Liver (tissue), 9 donors: ENCODE data around the gene MROH8. TPM values are rescaled to one million over a fixed set of nuclear protein-coding genes. Genes with fewer than 3 reads are reported as not detected.
A peak's percentile ranks its signal among the peaks of the same experiment; 100 is the strongest.

ENCODE experiments used
- DNase-seq: peaks from one replicate; pipeline ENCODE4 v3.0.0-alpha.2; 2017; ENCODE audit warnings: low spot score
- H3K27ac ChIP-seq, 2 donors: one replicate each; pipeline ENCODE4 v1.7.0; 2013; ENCODE audit warnings: inconsistent platforms in 2 of 2, low read length in 2 of 2, control low read depth in 1 of 2, low read depth in 1 of 2, mild to moderate bottlenecking in 1 of 2
- H3K27me3 ChIP-seq, 4 donors: one replicate each; pipeline versions ENCODE4 v1.6.1 to v1.7.0; 2013; ENCODE audit warnings: low read length in 3 of 4, inconsistent platforms in 1 of 4, mild to moderate bottlenecking in 1 of 4, moderate library complexity in 1 of 4; ENCODE audit not compliant: control insufficient read depth in 4 of 4, insufficient read depth in 4 of 4
- H3K36me3 ChIP-seq, 4 donors: one replicate each; pipeline versions ENCODE4 v1.6.1 to v1.7.0; 2013; ENCODE audit warnings: low read length in 3 of 4, mild to moderate bottlenecking in 3 of 4, low read depth in 1 of 4, moderate library complexity in 1 of 4; ENCODE audit not compliant: control insufficient read depth in 4 of 4, insufficient read depth in 3 of 4
- H3K4me1 ChIP-seq, 4 donors: one replicate each; pipeline versions ENCODE4 v1.6.1 to v1.7.0; 2013; ENCODE audit warnings: low read length in 3 of 4, mild to moderate bottlenecking in 3 of 4, moderate library complexity in 1 of 4; ENCODE audit not compliant: control insufficient read depth in 4 of 4, insufficient read depth in 4 of 4
- H3K4me3 ChIP-seq, 3 donors: one replicate each; pipeline versions ENCODE4 v1.6.1 to v1.7.0; 2013; ENCODE audit warnings: low read length in 3 of 3, control low read depth in 1 of 3, low read depth in 1 of 3, mild to moderate bottlenecking in 1 of 3
- H3K9ac ChIP-seq, 2 donors: one replicate each; pipeline ENCODE4 v1.7.0; 2013; ENCODE audit warnings: low read length in 2 of 2, mild to moderate bottlenecking in 2 of 2, moderate library complexity in 2 of 2, control low read depth in 1 of 2, low read depth in 1 of 2
- H3K9me3 ChIP-seq, 4 donors: one replicate each; pipeline versions ENCODE4 v1.6.1 to v1.7.0; 2013; ENCODE audit warnings: low read length in 3 of 4; ENCODE audit not compliant: control insufficient read depth in 4 of 4
- CTCF ChIP-seq: fragments of 150-350 bp; IDR thresholded peaks from 2 replicates; pipeline ENCODE4 v1.5.1; 2017; ENCODE audit warnings: improper control_type of control experiment, low read depth, low read length; ENCODE audit not compliant: missing input control
- EGR1 ChIP-seq, 2 donors: IDR thresholded peaks; 2 replicates each; pipeline ENCODE4 v1.6.1; 2016 to 2018; ENCODE audit warnings: antibody characterized with exemption in 2 of 2, low read depth in 2 of 2
- FOXA1 ChIP-seq: IDR thresholded peaks from 2 replicates; pipeline ENCODE4 v1.6.1; 2016; ENCODE audit warnings: antibody characterized with exemption
- FOXA2 ChIP-seq: IDR thresholded peaks from 2 replicates; pipeline ENCODE4 v1.6.1; 2016; ENCODE audit warnings: antibody characterized with exemption
- GABPA ChIP-seq, 2 donors: IDR thresholded peaks in 1 of 2; conservative IDR thresholded peaks in 1 of 2; 2 replicates each; pipeline ENCODE4 v1.6.1; 2016; ENCODE audit warnings: antibody characterized with exemption in 2 of 2, mild to moderate bottlenecking in 1 of 2, moderate library complexity in 1 of 2
- HNF4A ChIP-seq, 2 donors: conservative IDR thresholded peaks; 2 replicates each; pipeline ENCODE4 v1.6.1; 2016; ENCODE audit warnings: antibody characterized with exemption in 2 of 2, mild to moderate bottlenecking in 2 of 2
- HNF4G ChIP-seq: IDR thresholded peaks from 2 replicates; pipeline ENCODE4 v1.6.1; 2016; ENCODE audit warnings: antibody characterized with exemption
- JUND ChIP-seq, 2 donors: IDR thresholded peaks; 2 replicates each; pipeline ENCODE4 v1.6.1; 2016; ENCODE audit warnings: antibody characterized with exemption in 2 of 2
- NR2F2 ChIP-seq: IDR thresholded peaks from 2 replicates; pipeline ENCODE4 v1.6.1; 2016; ENCODE audit warnings: antibody characterized with exemption
- RAD21 ChIP-seq, 2 donors: IDR thresholded peaks; 2 replicates each; pipeline ENCODE4 v1.6.1; 2016; ENCODE audit warnings: antibody characterized with exemption in 2 of 2, mild to moderate bottlenecking in 2 of 2
- RXRA ChIP-seq, 2 donors: IDR thresholded peaks; 2 replicates each; pipeline ENCODE4 v1.6.1; 2017 to 2018; ENCODE audit warnings: antibody characterized with exemption in 2 of 2, mild to moderate bottlenecking in 1 of 2
- SP1 ChIP-seq: IDR thresholded peaks from 2 replicates; pipeline ENCODE4 v1.6.1; 2018; ENCODE audit warnings: antibody characterized with exemption, mild to moderate bottlenecking
- TAF1 ChIP-seq: conservative IDR thresholded peaks from 2 replicates; pipeline ENCODE4 v1.6.1; 2016; ENCODE audit warnings: antibody characterized with exemption, mild to moderate bottlenecking
- YY1 ChIP-seq: IDR thresholded peaks from 2 replicates; pipeline ENCODE4 v1.6.1; 2016; ENCODE audit warnings: antibody characterized with exemption, mild to moderate bottlenecking
- WGBS: extraction: QIAGEN DNeasy Blood & Tissue Kit; methylation state at CpG from one replicate; pipeline ENCODE4 v1.1.7; 2013; 5-methylcytosine and 5-hydroxymethylcytosine counted together
- polyA plus RNA-seq, 2 donors: library from polyadenylated mRNA; stranded (reverse) in 1 of 2; unstranded in 1 of 2; fragments of 200-250 nt in 1 of 2; fragments of >200 nt in 1 of 2; fragmentation: Nextera tagmentation in 1 of 2; extraction: Ambion mirVana in 1 of 2; gene quantifications; one replicate each; pipeline versions ENCODE4 v1.2.1 to v1.2.3, GENCODE V29; 2013 to 2015
- total RNA-seq, 2 donors: library from RNA; depleted of rRNA; stranded (reverse); fragments of >200 nt; gene quantifications; one replicate each; pipeline ENCODE4 v1.2.3, GENCODE V29; 2014
- TF ChIP-seq, protein P1 (sequence below): IDR thresholded peaks from 2 replicates; pipeline ENCODE4 v1.6.1; 2016; ENCODE audit warnings: antibody characterized with exemption
- TF ChIP-seq, protein P2 (sequence below): IDR thresholded peaks from 2 replicates; pipeline ENCODE4 v1.6.1; 2016; ENCODE audit warnings: antibody characterized with exemption
- TF ChIP-seq, protein P3 (sequence below): IDR thresholded peaks from 2 replicates; pipeline ENCODE4 v1.6.1; 2016; ENCODE audit warnings: antibody characterized with exemption, mild to moderate bottlenecking
- TF ChIP-seq, protein P4 (sequence below): IDR thresholded peaks from 2 replicates; pipeline ENCODE4 v1.6.1; 2016; ENCODE audit warnings: antibody characterized with exemption
- donor health status: healthy.
- donor health status: healthy.
- donor health status: healthy.
- donor health status: healthy.
- donor health status: healthy.

Gene MROH8
- total and polyA plus RNA-seq, 4 donors, result 1.3 to 5.1 (median 2.0) TPM

GRCh38 chr20:37095599-37096414, 83.5 kb downstream of the MROH8 start, which contains the start of gene RBL1:
RBL1 (minus strand) TSS chr20:37095997; CDS start chr20:37095928, 69 bp downstream.
- H3K27ac ChIP-seq, result peak within 1 kb of the TSS in 1 of 2 donors; percentile 45
- no peaks in the 10 kb centered on the region for H3K9me3 ChIP-seq
- no peaks in the 10 kb centered on the region for H3K36me3 ChIP-seq
- under 1% methylated on average over 58 of the region's 58 CpGs for WGBS
- peaks cover 0 to 9% (median 5%) of the 10 kb centered on the region in 4 donors for H3K4me1 ChIP-seq
- H3K4me3 ChIP-seq, result peak within 1 kb of the TSS; percentile 68 to 90 (median 82)
- peak; percentile 82 for DNase-seq
- TF ChIP-seq JUND (IDR thresholded peaks at IDR 0.05) (peak in 1 of 2 donors; percentile 38), HNF4G (no peak), FOXA2 (no peak), FOXA1 (no peak), GABPA (IDR thresholded peaks at IDR 0.05 in 1 of 2, conservative IDR thresholded peaks at IDR 0.05 in 1 of 2) (peak in 1 of 2 donors; percentile 39), HNF4A (conservative IDR thresholded peaks at IDR 0.05) (peak in 1 of 2 donors; percentile 14), RAD21 (IDR thresholded peaks at IDR 0.05) (peak; percentile 22 to 39), NR2F2 (peak; percentile 17), TAF1 (no peak), EGR1 (IDR thresholded peaks at IDR 0.05; ENCODE audit: low read depth in 2 of 2) (no peak), CTCF (no peak), YY1 (peak; percentile 71), SP1 (peak; percentile 24), RXRA (IDR thresholded peaks at IDR 0.05) (peak; percentile 23 to 42)
- TF ChIP-seq, protein P1, sequence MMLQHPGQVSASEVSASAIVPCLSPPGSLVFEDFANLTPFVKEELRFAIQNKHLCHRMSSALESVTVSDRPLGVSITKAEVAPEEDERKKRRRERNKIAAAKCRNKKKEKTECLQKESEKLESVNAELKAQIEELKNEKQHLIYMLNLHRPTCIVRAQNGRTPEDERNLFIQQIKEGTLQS, result peak; percentile 71
- TF ChIP-seq, protein P2, sequence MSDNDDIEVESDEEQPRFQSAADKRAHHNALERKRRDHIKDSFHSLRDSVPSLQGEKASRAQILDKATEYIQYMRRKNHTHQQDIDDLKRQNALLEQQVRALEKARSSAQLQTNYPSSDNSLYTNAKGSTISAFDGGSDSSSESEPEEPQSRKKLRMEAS, result peak; percentile 33
- TF ChIP-seq, protein P3, sequence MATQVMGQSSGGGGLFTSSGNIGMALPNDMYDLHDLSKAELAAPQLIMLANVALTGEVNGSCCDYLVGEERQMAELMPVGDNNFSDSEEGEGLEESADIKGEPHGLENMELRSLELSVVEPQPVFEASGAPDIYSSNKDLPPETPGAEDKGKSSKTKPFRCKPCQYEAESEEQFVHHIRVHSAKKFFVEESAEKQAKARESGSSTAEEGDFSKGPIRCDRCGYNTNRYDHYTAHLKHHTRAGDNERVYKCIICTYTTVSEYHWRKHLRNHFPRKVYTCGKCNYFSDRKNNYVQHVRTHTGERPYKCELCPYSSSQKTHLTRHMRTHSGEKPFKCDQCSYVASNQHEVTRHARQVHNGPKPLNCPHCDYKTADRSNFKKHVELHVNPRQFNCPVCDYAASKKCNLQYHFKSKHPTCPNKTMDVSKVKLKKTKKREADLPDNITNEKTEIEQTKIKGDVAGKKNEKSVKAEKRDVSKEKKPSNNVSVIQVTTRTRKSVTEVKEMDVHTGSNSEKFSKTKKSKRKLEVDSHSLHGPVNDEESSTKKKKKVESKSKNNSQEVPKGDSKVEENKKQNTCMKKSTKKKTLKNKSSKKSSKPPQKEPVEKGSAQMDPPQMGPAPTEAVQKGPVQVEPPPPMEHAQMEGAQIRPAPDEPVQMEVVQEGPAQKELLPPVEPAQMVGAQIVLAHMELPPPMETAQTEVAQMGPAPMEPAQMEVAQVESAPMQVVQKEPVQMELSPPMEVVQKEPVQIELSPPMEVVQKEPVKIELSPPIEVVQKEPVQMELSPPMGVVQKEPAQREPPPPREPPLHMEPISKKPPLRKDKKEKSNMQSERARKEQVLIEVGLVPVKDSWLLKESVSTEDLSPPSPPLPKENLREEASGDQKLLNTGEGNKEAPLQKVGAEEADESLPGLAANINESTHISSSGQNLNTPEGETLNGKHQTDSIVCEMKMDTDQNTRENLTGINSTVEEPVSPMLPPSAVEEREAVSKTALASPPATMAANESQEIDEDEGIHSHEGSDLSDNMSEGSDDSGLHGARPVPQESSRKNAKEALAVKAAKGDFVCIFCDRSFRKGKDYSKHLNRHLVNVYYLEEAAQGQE, result peak; percentile 32
- TF ChIP-seq, protein P4, sequence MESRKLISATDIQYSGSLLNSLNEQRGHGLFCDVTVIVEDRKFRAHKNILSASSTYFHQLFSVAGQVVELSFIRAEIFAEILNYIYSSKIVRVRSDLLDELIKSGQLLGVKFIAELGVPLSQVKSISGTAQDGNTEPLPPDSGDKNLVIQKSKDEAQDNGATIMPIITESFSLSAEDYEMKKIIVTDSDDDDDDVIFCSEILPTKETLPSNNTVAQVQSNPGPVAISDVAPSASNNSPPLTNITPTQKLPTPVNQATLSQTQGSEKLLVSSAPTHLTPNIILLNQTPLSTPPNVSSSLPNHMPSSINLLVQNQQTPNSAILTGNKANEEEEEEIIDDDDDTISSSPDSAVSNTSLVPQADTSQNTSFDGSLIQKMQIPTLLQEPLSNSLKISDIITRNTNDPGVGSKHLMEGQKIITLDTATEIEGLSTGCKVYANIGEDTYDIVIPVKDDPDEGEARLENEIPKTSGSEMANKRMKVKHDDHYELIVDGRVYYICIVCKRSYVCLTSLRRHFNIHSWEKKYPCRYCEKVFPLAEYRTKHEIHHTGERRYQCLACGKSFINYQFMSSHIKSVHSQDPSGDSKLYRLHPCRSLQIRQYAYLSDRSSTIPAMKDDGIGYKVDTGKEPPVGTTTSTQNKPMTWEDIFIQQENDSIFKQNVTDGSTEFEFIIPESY, result no peak
- peak within 1 kb of the TSS in 1 of 2 donors; percentile 28 for H3K9ac ChIP-seq
- H3K27me3 ChIP-seq, result no peaks in the 10 kb centered on the region
